K562 (cell line): ENCODE measurements around the gene MSH2. TPM values are rescaled to one million over a fixed set of nuclear protein-coding genes. Genes with fewer than 3 reads are reported as not detected.

Experiments used
- ATAC-seq: fragments of 200-7000 bp; cut with Tn5 transposase; 3 replicates; pipeline ENCODE4 v1.9.1; 2020; ENCODE audit warnings: moderate library complexity
- BruUV-seq: library from RNA; stranded (reverse); fragments of 400-500 nt; replicated peaks from 2 replicates; lab custom pipeline; 2021; lab: Mats Ljungman, UMichigan
- CTCF ChIA-PET: fragments of 300-600 bp; formaldehyde crosslinking; extraction: SDS; loops from one replicate; lab custom pipeline; 2021; ENCODE audit warnings: low intra/inter-chr PET ratio; lab: Yijun Ruan, JAX
- POLR2A ChIA-PET: fragments of 300-600, 350-650 bp; sonication (Branson Sonifier 250); formaldehyde crosslinking; extraction: SDS; loops from one replicate; lab custom pipeline; 2021; ENCODE audit warnings: antibody characterized with exemption, inconsistent platforms; lab: Yijun Ruan, JAX
- DNase-seq, 4 experiments: peaks; one replicate each; pipeline versions ENCODE4 v3.0.0 to v3.0.0-alpha.2; 2011 to 2018; ENCODE audit warnings: low spot score in 3 of 4, mixed read lengths in 3 of 4; ENCODE audit errors: extremely low read depth in 1 of 4
- FAIRE-seq: peaks from 2 replicates; lab custom pipeline; 2011; peaks lifted over from hg19 to GRCh38; lab: Jason Lieb, UNC
- H2AFZ ChIP-seq: 2 replicates; pipeline ENCODE4 v1.6.0; 2011; ENCODE audit warnings: low read depth, low read length, control low read depth, inconsistent platforms
- H3K27ac ChIP-seq: fragments of 200-600 bp; 3 replicates; pipeline ENCODE4 v1.8.0; 2011; ENCODE audit warnings: low read depth, mild to moderate bottlenecking, control low read depth, inconsistent platforms, low read length, moderate library complexity, mixed read lengths; ENCODE audit errors: extremely low read depth
- H3K27me3 ChIP-seq, 2 experiments: fragments of 300-600 bp in 1 of 2; 2 replicates in 1 of 2; 3 replicates in 1 of 2; pipeline versions ENCODE4 v1.6.0 to v1.8.0; 2011; ENCODE audit warnings: inconsistent platforms in 2 of 2, low read length in 2 of 2, mild to moderate bottlenecking in 1 of 2, mixed read lengths in 1 of 2, moderate library complexity in 1 of 2; ENCODE audit not compliant: control insufficient read depth in 2 of 2, insufficient read depth in 2 of 2
- H3K36me3 ChIP-seq: fragments of 300-600 bp; 3 replicates; pipeline ENCODE4 v1.8.0; 2011; ENCODE audit warnings: mild to moderate bottlenecking, low read length, inconsistent platforms; ENCODE audit not compliant: control insufficient read depth, insufficient read depth
- H3K4me1 ChIP-seq, 2 experiments: fragments of 200-600 bp in 1 of 2; replicated peaks in 1 of 2; 2 replicates in 1 of 2; 3 replicates in 1 of 2; pipeline versions ENCODE4 v1.5.1 to v1.8.0; 2011; ENCODE audit warnings: inconsistent platforms in 2 of 2, low read length in 2 of 2, mild to moderate bottlenecking in 1 of 2, mixed read lengths in 1 of 2, moderate library complexity in 1 of 2; ENCODE audit not compliant: control insufficient read depth in 2 of 2, insufficient read depth in 2 of 2
- H3K4me2 ChIP-seq: 2 replicates; pipeline ENCODE4 v1.6.1; 2011; ENCODE audit warnings: low read length, control low read depth, inconsistent platforms, mixed read lengths; ENCODE audit not compliant: insufficient read depth
- H3K4me3 ChIP-seq: fragments of 200-600 bp; sonication (generic), shearing (Covaris generic); 2 replicates; pipeline ENCODE4 v1.5.1; 2016; ENCODE audit warnings: control low read depth, inconsistent platforms
- H3K79me2 ChIP-seq: fragments of 200-600 bp; 3 replicates; pipeline ENCODE4 v1.8.0; 2011; ENCODE audit warnings: low read length, inconsistent platforms; ENCODE audit not compliant: control insufficient read depth, insufficient read depth
- H3K9ac ChIP-seq, 2 experiments: 2 replicates each; pipeline versions ENCODE4 v1.6.0 to v1.6.1; 2011; ENCODE audit warnings: low read depth in 2 of 2, low read length in 2 of 2, control low read depth in 1 of 2, inconsistent platforms in 1 of 2, mild to moderate bottlenecking in 1 of 2, mixed read lengths in 1 of 2; ENCODE audit not compliant: insufficient read depth in 1 of 2
- H3K9me1 ChIP-seq: one replicate; pipeline ENCODE4 v1.6.0; 2011; ENCODE audit warnings: inconsistent platforms, mild to moderate bottlenecking, low read length, moderate library complexity; ENCODE audit not compliant: control insufficient read depth, insufficient read depth
- H3K9me3 ChIP-seq: replicated peaks from 2 replicates; pipeline ENCODE4 v1.5.1; 2011; ENCODE audit warnings: low read depth, low read length, inconsistent platforms; ENCODE audit not compliant: control insufficient read depth, insufficient read depth
- H4K20me1 ChIP-seq: replicated peaks from 2 replicates; pipeline ENCODE4 v1.6.1; 2011; ENCODE audit warnings: low read length, inconsistent platforms, mixed read lengths; ENCODE audit not compliant: control insufficient read depth, insufficient read depth
- ASH1L ChIP-seq: fragments of 450-650 bp; IDR thresholded peaks from 2 replicates; pipeline ENCODE4 v1.6.1; 2018; ENCODE audit warnings: borderline replicate concordance, mild to moderate bottlenecking, low read depth; ENCODE audit not compliant: partially characterized antibody
- EGR1 ChIP-seq: fragments of 450-650 bp; conservative IDR thresholded peaks from 2 replicates; pipeline ENCODE4 v1.6.1; 2017; ENCODE audit warnings: mild to moderate bottlenecking
- HNRNPK ChIP-seq: fragments of 200-400 bp; formaldehyde crosslinking; IDR thresholded peaks from one replicate; pipeline ENCODE4 v1.6.1; 2018; ENCODE audit warnings: mild to moderate bottlenecking, low read depth, low read length; ENCODE audit not compliant: poor library complexity, severe bottlenecking
- KHSRP ChIP-seq: fragments of 450-650 bp; IDR thresholded peaks from 2 replicates; pipeline ENCODE4 v1.6.1; 2017
- RAD51 ChIP-seq: fragments of 450-650 bp; IDR thresholded peaks from 2 replicates; pipeline ENCODE4 v1.7.1; 2016; ENCODE audit warnings: low read depth, mild to moderate bottlenecking, borderline replicate concordance
- TAF1 ChIP-seq: IDR thresholded peaks from 2 replicates; pipeline ENCODE4 v1.6.1; 2011; ENCODE audit warnings: mild to moderate bottlenecking, low read length, moderate library complexity; ENCODE audit not compliant: insufficient read depth, control insufficient read depth, severe bottlenecking; ENCODE audit errors: extremely low read depth
- ZNF75A ChIP-seq: fragments of 450-650 bp; formaldehyde crosslinking; IDR thresholded peaks from 2 replicates; pipeline ENCODE4 v1.4.0; 2020; ENCODE audit warnings: mild to moderate bottlenecking
- ZNF766 ChIP-seq: fragments of 200-800 bp; sonication (Bioruptor generic); conservative IDR thresholded peaks from 2 replicates; pipeline ENCODE4 v1.6.1; 2016; ENCODE audit warnings: missing genetic modification characterization, missing compliant biosample characterization
- WGBS: fragments of 100-300 bp; shearing (Covaris generic); methylation state at CpG from one replicate; pipeline ENCODE4 v1.1.6; 2016; ENCODE audit warnings: low coverage, mixed read lengths; ENCODE audit not compliant: insufficient coverage; ENCODE audit errors: missing lambda C conversion rate; 5-methylcytosine and 5-hydroxymethylcytosine counted together
- in situ Hi-C: fragments of 300-500 bp; cut with MboI; formaldehyde crosslinking; loops from 4 replicates; pipeline ENCODE4 v1.15.0; 2018; ENCODE audit warnings: inconsistent platforms, mixed read lengths
- intact Hi-C: fragments of 100-400 bp; cut with micrococcal nuclease; formaldehyde crosslinking; loops from 2 replicates; pipeline ENCODE4 v1.14.2; 2022
- polyA plus RNA-seq, 8 experiments: library from polyadenylated mRNA; depleted of rRNA in 4 of 8; stranded (reverse) in 5 of 8; unstranded in 3 of 8; fragments of >200 nt; fragmentation: Nextera tagmentation in 2 of 8; fragmentation: Illumina TruSeq in 1 of 8; extraction: Ambion mirVana in 2 of 8; extraction: Trizol in 1 of 8; gene quantifications; 2 replicates each; pipeline versions ENCODE4 v1.2.1 to v1.2.3, GENCODE V29; 2011 to 2014; ENCODE audit warnings: inconsistent platforms in 1 of 8, missing spikeins in 1 of 8
- total RNA-seq, 7 experiments: library from RNA; depleted of rRNA in 6 of 7; stranded (reverse); fragments of >200 nt in 6 of 7; fragmentation: Illumina TruSeq in 2 of 7; extraction: Trizol in 2 of 7; gene quantifications; 2 replicates each; pipeline versions ENCODE4 v1.2.1 to v1.2.3, GENCODE V29; 2011 to 2021; ENCODE audit warnings: low replicate concordance in 1 of 7
- TF ChIP-seq, protein P1 (sequence below): fragments of 250-450 bp; sonication (Bioruptor Pico); IDR thresholded peaks from 2 replicates; pipeline ENCODE4 v1.4.0; 2020
- TF ChIP-seq, protein P2 (sequence below): fragments of 450-650 bp; IDR thresholded peaks from 2 replicates; pipeline ENCODE4 v1.6.1; 2016; ENCODE audit warnings: borderline replicate concordance

The MSH2 gene
- total and polyA plus RNA-seq, 9 of the 15 experiments (the other 6 are each of a cell fraction or from before 2014, with no cell fraction given), result 51.8 to 139 (median 113) TPM

DNA sequence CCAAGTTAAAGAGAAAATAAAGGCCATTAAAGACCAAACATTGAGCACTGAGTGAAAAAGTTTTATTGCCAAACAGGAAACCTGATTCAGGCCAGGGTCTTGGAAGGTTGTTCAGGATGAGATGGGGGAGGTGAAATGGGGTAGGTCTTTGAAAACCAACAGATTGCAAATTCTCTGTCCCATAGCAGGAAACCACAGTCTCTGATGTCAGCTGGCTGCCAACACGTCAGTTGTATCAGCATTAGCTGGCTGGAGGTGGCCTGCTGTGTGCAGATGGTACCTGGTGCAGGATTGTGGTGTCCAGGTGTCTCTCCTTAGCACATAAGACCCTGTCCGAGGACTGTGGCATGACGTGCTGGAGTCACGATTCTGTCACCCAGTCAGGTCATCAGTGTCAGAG is 106.3 kb downstream of the MSH2 start:
- Histone ChIP-seq H3K9me3 (no peaks in the 10 kb centered on the region), H3K4me1 (peaks cover 0 to 6% of the 10 kb centered on the region in 2 experiments; a peak in 2 of 5 replicates), H3K9me1 (no peaks in the 10 kb centered on the region), H3K27ac (no peak overlapping the region), H3K4me2 (no peak overlapping the region), H4K20me1 (no peaks in the 10 kb centered on the region), H2AFZ (no peak overlapping the region), H3K36me3 (no peaks in the 10 kb centered on the region), H3K4me3 (no peak overlapping the region), H3K79me2 (no peaks in the 10 kb centered on the region), H3K9ac (no peak overlapping the region), H3K27me3 (peaks cover 12 to 29% of the 10 kb centered on the region in 2 experiments; a peak in 4 of 5 replicates)
- ATAC-seq (no peak), DNase-seq (no peak), FAIRE-seq (no peak)
- CTCF ChIA-PET, result no interaction called here
- in situ Hi-C loops, result no loop called here
- no TSS peak for BruUV-seq
- 10% methylated on average over 4 of the region's 4 CpGs for WGBS
- intact Hi-C loops, result no loop called here
- TF ChIP-seq KHSRP (no peak), ZNF766 (CRISPR knock-in tag) (no peak), ASH1L (no peak), TAF1 (no peak), RAD51 (no peak), HNRNPK (no peak), ZNF75A (CRISPR knock-in tag) (no peak), EGR1 (no peak)
- TF ChIP-seq, protein P1, sequence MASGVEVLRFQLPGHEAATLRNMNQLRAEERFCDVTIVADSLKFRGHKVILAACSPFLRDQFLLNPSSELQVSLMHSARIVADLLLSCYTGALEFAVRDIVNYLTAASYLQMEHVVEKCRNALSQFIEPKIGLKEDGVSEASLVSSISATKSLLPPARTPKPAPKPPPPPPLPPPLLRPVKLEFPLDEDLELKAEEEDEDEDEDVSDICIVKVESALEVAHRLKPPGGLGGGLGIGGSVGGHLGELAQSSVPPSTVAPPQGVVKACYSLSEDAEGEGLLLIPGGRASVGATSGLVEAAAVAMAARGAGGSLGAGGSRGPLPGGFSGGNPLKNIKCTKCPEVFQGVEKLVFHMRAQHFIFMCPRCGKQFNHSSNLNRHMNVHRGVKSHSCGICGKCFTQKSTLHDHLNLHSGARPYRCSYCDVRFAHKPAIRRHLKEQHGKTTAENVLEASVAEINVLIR (CRISPR knock-in tag), result no peak
- TF ChIP-seq, protein P2, sequence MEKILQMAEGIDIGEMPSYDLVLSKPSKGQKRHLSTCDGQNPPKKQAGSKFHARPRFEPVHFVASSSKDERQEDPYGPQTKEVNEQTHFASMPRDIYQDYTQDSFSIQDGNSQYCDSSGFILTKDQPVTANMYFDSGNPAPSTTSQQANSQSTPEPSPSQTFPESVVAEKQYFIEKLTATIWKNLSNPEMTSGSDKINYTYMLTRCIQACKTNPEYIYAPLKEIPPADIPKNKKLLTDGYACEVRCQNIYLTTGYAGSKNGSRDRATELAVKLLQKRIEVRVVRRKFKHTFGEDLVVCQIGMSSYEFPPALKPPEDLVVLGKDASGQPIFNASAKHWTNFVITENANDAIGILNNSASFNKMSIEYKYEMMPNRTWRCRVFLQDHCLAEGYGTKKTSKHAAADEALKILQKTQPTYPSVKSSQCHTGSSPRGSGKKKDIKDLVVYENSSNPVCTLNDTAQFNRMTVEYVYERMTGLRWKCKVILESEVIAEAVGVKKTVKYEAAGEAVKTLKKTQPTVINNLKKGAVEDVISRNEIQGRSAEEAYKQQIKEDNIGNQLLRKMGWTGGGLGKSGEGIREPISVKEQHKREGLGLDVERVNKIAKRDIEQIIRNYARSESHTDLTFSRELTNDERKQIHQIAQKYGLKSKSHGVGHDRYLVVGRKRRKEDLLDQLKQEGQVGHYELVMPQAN, result no peak
- POLR2A ChIA-PET, result no interaction called here
